GM12891 (cell line): ENCODE data around the gene KCTD14.
A peak's percentile ranks its signal among the peaks of the same experiment; 100 is the strongest.
"Not testable (repeated sequence)": the region's sequence is repeated elsewhere in the genome, so short reads cannot be mapped to it uniquely, and the experiment has no call there.

ENCODE experiments used
- DNase-seq: peaks from one replicate; pipeline ENCODE4 v3.0.0; 2011; ENCODE audit warnings: low spot score; ENCODE audit not compliant: insufficient read length
- FAIRE-seq: peaks from 2 replicates; lab custom pipeline; 2011; peaks lifted over from hg19 to GRCh38; lab: Jason Lieb, UNC
- PAX5 ChIP-seq: IDR thresholded peaks from 2 replicates; pipeline ENCODE4 v1.6.1; 2011; ENCODE audit warnings: low read length, moderate library complexity, mild to moderate bottlenecking; ENCODE audit not compliant: insufficient read depth, severe bottlenecking
- POLR2A ChIP-seq: IDR thresholded peaks from 2 replicates; pipeline ENCODE4 v1.6.1; 2011; ENCODE audit warnings: low read depth, low read length, control low read depth
- POLR2AphosphoS5 ChIP-seq: IDR thresholded peaks from 2 replicates; pipeline ENCODE4 v1.6.1; 2011; ENCODE audit warnings: low read depth, low read length, control low read depth
- POU2F2 ChIP-seq: IDR thresholded peaks from 2 replicates; pipeline ENCODE4 v1.6.1; 2011; ENCODE audit warnings: low read depth, mild to moderate bottlenecking, control low read depth, low read length, moderate library complexity
- SPI1 ChIP-seq: IDR thresholded peaks from 2 replicates; pipeline ENCODE4 v1.6.1; 2011; ENCODE audit warnings: low read depth, low read length, control low read depth
- TAF1 ChIP-seq: IDR thresholded peaks from 2 replicates; pipeline ENCODE4 v1.6.1; 2011; ENCODE audit warnings: low read depth, low read length, control low read depth

The KCTD14 gene

DNA sequence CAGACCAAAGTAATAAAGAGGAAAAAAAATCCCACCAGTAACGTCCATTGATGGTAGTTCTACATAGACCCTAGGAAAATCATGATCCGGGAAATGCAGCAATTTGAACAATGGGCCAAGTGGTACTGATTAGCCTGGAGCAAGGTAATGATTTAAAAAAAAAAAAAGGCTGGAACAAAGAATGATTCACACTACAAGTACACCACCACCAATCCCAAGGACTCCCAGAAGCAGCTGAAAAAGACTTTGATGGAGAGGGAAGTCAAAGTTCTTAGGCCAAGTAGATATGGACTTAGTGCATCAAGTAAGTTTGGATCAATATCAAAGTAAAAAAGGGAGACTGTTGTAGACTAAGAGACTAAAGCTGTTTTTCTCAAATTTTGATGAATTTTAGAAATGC, 11.8 kb downstream of the KCTD14 start:
- no peak for FAIRE-seq
- no peak for DNase-seq
- no peak for TF ChIP-seq POU2F2
- TF ChIP-seq POLR2A: no peak
- TF ChIP-seq TAF1: no peak
- TF ChIP-seq POLR2AphosphoS5: no peak
- TF ChIP-seq SPI1: no peak
- TF ChIP-seq PAX5: no peak

DNA sequence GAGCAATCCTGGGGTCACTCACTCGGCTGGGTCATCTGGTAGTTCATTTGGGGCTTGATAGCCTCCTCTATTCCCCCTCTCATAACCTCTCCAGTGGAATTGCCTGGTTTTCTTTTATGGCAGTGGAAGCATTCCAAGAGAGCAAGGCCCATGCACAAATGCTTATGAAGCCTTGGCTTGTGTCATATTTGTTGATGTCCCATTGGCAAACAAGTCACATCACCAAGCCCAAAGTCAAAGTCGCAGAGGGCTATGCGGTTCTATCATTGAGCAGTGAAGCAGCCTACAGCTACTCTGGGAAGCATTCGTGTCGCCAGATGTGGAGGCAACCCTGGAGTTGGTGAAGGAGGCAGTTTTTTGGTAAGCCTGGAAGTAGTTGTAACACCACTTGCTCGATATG, 12.3 kb downstream of the KCTD14 start:
- no peak for DNase-seq
- no peak for FAIRE-seq
- TF ChIP-seq POU2F2: no peak
- no peak for TF ChIP-seq SPI1
- TF ChIP-seq POLR2AphosphoS5: no peak

GRCh38 chr11:78010304-78010703, 12.8 kb downstream of the KCTD14 start:
- FAIRE-seq (no peak), DNase-seq (no peak)
- TF ChIP-seq POU2F2: no peak
- TF ChIP-seq TAF1: no peak
- TF ChIP-seq SPI1: no peak
- TF ChIP-seq POLR2A: no peak
- TF ChIP-seq POLR2AphosphoS5: no peak
- no peak for TF ChIP-seq PAX5

GRCh38 chr11:78009062-78009461, 14.0 kb downstream of the KCTD14 start:
- no peak for TF ChIP-seq TAF1
- no peak for TF ChIP-seq POLR2AphosphoS5
- TF ChIP-seq POU2F2: no peak
- no peak for TF ChIP-seq POLR2A
- TF ChIP-seq SPI1: no peak
- TF ChIP-seq PAX5: no peak
- DNase-seq (no peak), FAIRE-seq (no peak)

DNA sequence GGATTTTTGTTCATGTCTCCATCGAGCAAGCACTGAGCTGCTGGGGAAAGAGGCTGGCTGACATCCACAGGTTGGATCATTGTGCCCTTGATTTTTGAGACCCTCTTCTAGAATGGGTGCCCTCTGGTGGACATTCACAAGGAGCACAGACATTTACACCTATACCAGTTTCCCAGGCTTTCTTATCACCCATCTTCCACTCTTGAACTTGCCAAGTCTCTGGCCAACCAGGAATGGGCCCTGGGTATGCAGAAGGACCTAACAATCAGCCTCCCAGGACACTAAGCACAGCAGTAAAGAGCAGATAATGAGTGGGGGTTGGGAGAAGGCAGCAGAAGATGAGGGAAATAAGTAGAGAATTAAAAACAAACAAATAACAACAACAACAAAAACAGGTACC, 22.9 kb downstream of the KCTD14 start:
- DNase-seq (no peak), FAIRE-seq (peak; percentile 59)
- TF ChIP-seq POU2F2 (no peak), TAF1 (no peak), SPI1 (no peak), POLR2AphosphoS5 (no peak), PAX5 (no peak), POLR2A (no peak)

GRCh38 chr11:77999446-78000030, 23.5 kb downstream of the KCTD14 start:
- DNase-seq (no peak), FAIRE-seq (no peak)
- no peak for TF ChIP-seq POU2F2
- no peak for TF ChIP-seq TAF1
- TF ChIP-seq PAX5: no peak
- TF ChIP-seq POLR2A: no peak
- TF ChIP-seq POLR2AphosphoS5: no peak
- no peak for TF ChIP-seq SPI1

GRCh38 chr11:77994434-77995362, 28.4 kb downstream of the KCTD14 start, which contains the start of gene INTS4:
Gene INTS4, minus strand, starts transcription at chr11:77994668. Its CDS starts 25 bp downstream, at chr11:77994643.
- peak; percentile 82 for DNase-seq
- TF ChIP-seq POLR2AphosphoS5 (peak; percentile 84), SPI1 (peak; percentile 78), POU2F2 (peak; percentile 17; the same call in 1 of the 2 replicates), POLR2A (peak; percentile 86), PAX5 (no peak), TAF1 (peak; percentile 69)
- peak; percentile 94 for FAIRE-seq

- no peak for FAIRE-seq
Observed at GRCh38 chr11:77993902-77994301, 29.2 kb downstream of the KCTD14 start.

GRCh38 chr11:77990981-77991380, 32.1 kb downstream of the KCTD14 start:
- DNase-seq (no peak), FAIRE-seq (no peak)
- no peak for TF ChIP-seq POLR2AphosphoS5
- no peak for TF ChIP-seq TAF1
- TF ChIP-seq POU2F2: no peak
- no peak for TF ChIP-seq PAX5
- no peak for TF ChIP-seq SPI1
- TF ChIP-seq POLR2A: no peak

More at GRCh38 chr11:77993902-77994301, 29.2 kb downstream of the KCTD14 start:
- TF ChIP-seq POLR2AphosphoS5 (no peak), POU2F2 (no peak), SPI1 (no peak), PAX5 (no peak), POLR2A (no peak), TAF1 (no peak)
- no peak for DNase-seq

DNA sequence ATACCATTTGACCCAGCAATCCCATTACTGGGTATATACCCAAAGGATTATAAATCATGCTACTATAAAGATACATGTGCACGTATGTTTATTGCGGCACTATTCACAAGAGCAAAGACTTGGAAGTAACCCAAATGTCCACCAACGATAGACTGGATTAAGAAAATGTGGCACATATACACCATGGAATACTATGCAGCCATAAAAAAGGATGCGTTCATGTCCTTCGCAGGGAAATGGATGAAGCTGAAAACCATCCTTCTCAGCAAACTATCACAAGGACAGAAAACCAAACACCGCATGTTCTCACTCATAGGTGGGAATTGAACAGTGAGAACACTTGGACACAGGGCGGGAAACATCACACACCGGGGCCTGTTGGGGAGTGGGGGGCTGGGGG, 36.6 kb downstream of the KCTD14 start:
- not testable (repeated sequence) for FAIRE-seq, DNase-seq
